Lung (tissue), 12 donors: ENCODE results near the gene GRIPAP1. TPM values are rescaled to one million over a fixed set of nuclear protein-coding genes. Genes with fewer than 3 reads are reported as not detected.
A peak's percentile ranks its signal among the peaks of the same experiment; 100 is the strongest.

Experiments
- ATAC-seq: fragments of 200-7000 bp; cut with Tn5 transposase; one replicate; pipeline ENCODE4 v1.9.1; 2020; ENCODE audit warnings: moderate number of reproducible peaks; ENCODE audit not compliant: insufficient read depth, low FRiP score
- DNase-seq, 3 donors: peaks; one replicate each; pipeline ENCODE4 v3.0.0-alpha.2; 2013 to 2017
- H3K27ac ChIP-seq, 2 donors: one replicate each; pipeline ENCODE4 v1.5.1; 2013; ENCODE audit warnings: mild to moderate bottlenecking in 2 of 2, moderate library complexity in 2 of 2, control low read depth in 1 of 2, inconsistent platforms in 1 of 2, low read depth in 1 of 2, low read length in 1 of 2
- H3K27me3 ChIP-seq, 3 donors: one replicate each; pipeline ENCODE4 v1.5.1; 2013; ENCODE audit warnings: low read length in 2 of 3; ENCODE audit not compliant: control insufficient read depth in 3 of 3, insufficient read depth in 3 of 3
- H3K36me3 ChIP-seq, 4 donors: one replicate each; pipeline ENCODE4 v1.5.1; 2013; ENCODE audit warnings: low read length in 4 of 4, mild to moderate bottlenecking in 1 of 4, moderate library complexity in 1 of 4; ENCODE audit not compliant: control insufficient read depth in 4 of 4, insufficient read depth in 4 of 4
- H3K4me1 ChIP-seq, 5 donors: one replicate each; pipeline ENCODE4 v1.5.1; 2013; ENCODE audit warnings: low read length in 5 of 5, mild to moderate bottlenecking in 2 of 5, moderate library complexity in 1 of 5; ENCODE audit not compliant: control insufficient read depth in 5 of 5, insufficient read depth in 5 of 5
- H3K4me3 ChIP-seq: one replicate; pipeline ENCODE4 v1.5.1; 2013; ENCODE audit warnings: mild to moderate bottlenecking, control low read depth, moderate library complexity
- H3K9ac ChIP-seq, 2 donors: one replicate each; pipeline ENCODE4 v1.5.1; 2013; ENCODE audit warnings: low read length in 2 of 2, control low read depth in 1 of 2; ENCODE audit not compliant: insufficient read depth in 1 of 2
- H3K9me3 ChIP-seq, 4 donors: one replicate each; pipeline ENCODE4 v1.5.1; 2013; ENCODE audit warnings: low read length in 3 of 4, mild to moderate bottlenecking in 1 of 4, moderate library complexity in 1 of 4; ENCODE audit not compliant: control insufficient read depth in 4 of 4, insufficient read depth in 3 of 4
- WGBS, 2 donors: extraction: QIAGEN DNeasy Blood & Tissue Kit; methylation state at CpG; one replicate each; pipeline ENCODE4 v1.1.7; 2013; 5-methylcytosine and 5-hydroxymethylcytosine counted together
- polyA plus RNA-seq, 2 donors: library from polyadenylated mRNA; stranded (reverse); fragments of 200-250 nt; gene quantifications; one replicate each; pipeline ENCODE4 v1.2.1, GENCODE V29; 2013
- total RNA-seq, 2 donors: library from RNA; depleted of rRNA in 1 of 2; stranded (reverse); fragments of >200 nt in 1 of 2; gene quantifications; one replicate each; pipeline ENCODE4 v1.2.1, GENCODE V29; 2014 to 2021
- TF ChIP-seq, protein P1 (sequence below): IDR thresholded peaks from 2 replicates; pipeline ENCODE4 v1.5.1; 2012; ENCODE audit warnings: mild to moderate bottlenecking; ENCODE audit errors: control extremely low read depth, extremely low read depth
- donor health status: control.
- donor health status: control.
- donor health status: Bipolar disorder and iron deficiency.
- donor health status: healthy.
- donor health status: DM: yes; HTN: yes; CAD: no.

Gene GRIPAP1
- total and polyA plus RNA-seq, 4 donors = 29.2 to 48.9 (median 34.2) TPM

DNA sequence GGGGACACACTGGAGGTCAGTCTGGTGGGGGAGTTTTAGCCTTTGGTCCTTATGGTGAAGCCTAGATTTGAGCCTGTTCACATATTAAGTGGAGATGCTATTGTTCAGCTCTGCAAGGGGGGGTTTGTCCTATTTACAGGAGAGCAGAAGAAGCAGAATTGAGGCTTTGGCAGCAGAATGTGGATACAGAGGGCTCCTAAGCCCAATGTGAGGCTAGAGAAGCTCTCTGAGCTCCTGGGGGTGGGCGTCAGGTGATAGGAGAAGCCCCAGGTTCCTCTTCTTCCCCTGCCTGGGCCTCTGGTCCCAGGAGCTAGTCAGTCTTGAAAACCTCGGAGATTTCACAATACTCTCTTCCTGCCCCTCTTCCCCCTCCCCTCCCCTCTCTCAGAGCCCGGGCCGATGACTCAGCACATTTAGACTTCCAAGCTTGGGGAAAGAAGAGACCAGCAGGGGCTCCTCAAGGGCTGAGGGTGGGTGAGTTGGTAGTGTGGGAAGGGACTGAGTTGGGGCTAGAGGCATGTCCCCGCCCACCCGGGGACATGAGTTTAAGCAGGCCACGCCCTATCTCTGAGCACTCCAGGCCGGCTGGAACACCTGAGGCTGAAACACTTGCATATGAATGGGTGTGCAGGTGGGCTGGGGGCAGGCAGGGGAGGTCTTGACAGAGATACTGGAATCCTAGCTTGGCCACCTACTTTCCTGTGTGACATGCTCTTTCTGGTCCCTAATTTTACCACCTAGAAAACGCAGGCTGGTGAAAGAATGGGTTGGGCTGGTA, 37.7 kb upstream of the GRIPAP1 start:
- H3K27me3 ChIP-seq = no peaks in the 10 kb centered on the region
- peaks cover 0 to 27% (median 7%) of the 10 kb centered on the region in 5 donors for H3K4me1 ChIP-seq
- ATAC-seq (peak; percentile 8), DNase-seq (peak; percentile 91 to 95 (median 94))
- WGBS, 2 donors = 8 to 22% methylated on average over 6 to 9 of the region's 9 CpGs
- H3K9ac ChIP-seq = peak overlapping the region in 1 of 2 donors; percentile 89
- peak overlapping the region; percentile 73 to 76 for H3K27ac ChIP-seq
- H3K4me3 ChIP-seq = no peak overlapping the region
- peaks cover 0 to 4% (median 0%) of the 10 kb centered on the region in 4 donors for H3K9me3 ChIP-seq
- peaks cover 7 to 20% (median 15%) of the 10 kb centered on the region in 4 donors for H3K36me3 ChIP-seq
- TF ChIP-seq, protein P1, sequence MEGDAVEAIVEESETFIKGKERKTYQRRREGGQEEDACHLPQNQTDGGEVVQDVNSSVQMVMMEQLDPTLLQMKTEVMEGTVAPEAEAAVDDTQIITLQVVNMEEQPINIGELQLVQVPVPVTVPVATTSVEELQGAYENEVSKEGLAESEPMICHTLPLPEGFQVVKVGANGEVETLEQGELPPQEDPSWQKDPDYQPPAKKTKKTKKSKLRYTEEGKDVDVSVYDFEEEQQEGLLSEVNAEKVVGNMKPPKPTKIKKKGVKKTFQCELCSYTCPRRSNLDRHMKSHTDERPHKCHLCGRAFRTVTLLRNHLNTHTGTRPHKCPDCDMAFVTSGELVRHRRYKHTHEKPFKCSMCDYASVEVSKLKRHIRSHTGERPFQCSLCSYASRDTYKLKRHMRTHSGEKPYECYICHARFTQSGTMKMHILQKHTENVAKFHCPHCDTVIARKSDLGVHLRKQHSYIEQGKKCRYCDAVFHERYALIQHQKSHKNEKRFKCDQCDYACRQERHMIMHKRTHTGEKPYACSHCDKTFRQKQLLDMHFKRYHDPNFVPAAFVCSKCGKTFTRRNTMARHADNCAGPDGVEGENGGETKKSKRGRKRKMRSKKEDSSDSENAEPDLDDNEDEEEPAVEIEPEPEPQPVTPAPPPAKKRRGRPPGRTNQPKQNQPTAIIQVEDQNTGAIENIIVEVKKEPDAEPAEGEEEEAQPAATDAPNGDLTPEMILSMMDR = no peak

DNA sequence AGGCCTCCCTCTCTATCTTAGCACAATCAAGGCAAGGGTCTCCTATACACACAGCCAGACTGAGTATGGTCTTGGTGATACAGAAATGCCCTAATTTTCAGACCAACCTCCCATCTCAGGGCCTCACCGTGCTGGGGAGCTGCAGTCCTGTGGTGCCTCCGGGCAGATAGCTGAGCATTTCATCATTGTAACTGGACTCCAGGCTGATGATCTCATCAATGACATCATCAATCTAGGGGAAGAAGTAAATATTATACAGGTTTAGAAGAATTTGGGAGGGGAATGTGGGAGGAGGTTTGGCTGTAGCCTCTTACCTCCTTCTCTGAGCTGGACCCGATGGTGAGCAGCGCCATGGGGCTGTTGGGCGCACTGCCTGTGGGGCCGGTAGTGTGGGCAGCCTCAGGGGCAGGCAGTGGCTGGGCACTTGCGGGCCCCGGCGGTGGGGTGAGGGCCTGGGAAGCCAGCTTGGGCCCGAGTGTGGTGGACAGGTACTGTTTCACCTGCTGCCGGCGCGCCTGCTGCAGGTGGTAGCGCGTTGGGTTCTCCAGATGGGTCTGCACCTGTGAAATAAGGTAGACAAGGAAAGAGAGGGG, 35.9 kb upstream of the GRIPAP1 start:
- ATAC-seq (no peak), DNase-seq (no peak)
- Histone ChIP-seq H3K27me3 (no peaks in the 10 kb centered on the region), H3K36me3 (peaks cover 20 to 32% (median 24%) of the 10 kb centered on the region in 4 donors), H3K9ac (no peak overlapping the region), H3K4me1 (peaks cover 0 to 27% (median 7%) of the 10 kb centered on the region in 5 donors), H3K9me3 (peaks cover 0 to 3% (median 0%) of the 10 kb centered on the region in 4 donors), H3K4me3 (no peak overlapping the region), H3K27ac (no peak overlapping the region)
- TF ChIP-seq, protein P1 = no peak
- 93 to 97% methylated on average over 10 to 15 of the region's 15 CpGs for WGBS, 2 donors

DNA sequence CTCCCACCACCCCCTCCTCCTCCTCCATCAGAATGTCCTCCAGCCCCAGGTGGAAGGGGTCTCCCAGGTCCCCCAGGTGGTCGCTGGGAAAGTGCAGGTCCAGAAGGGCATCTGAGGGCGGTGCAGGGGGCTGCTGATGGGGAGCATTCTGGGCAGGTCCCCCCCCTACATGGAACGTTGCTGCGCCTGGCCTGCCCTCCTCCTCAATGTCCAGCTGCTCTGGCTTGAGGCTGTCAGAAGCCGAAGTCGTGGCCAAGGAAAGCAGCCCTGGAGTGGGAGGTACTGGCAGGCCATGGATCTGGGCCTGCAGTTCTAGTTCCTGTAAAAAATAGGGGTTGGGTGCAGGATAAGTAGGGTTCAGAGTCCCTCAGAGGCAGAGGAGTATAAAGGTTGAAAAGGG, 28.2 kb upstream of the GRIPAP1 start:
- H3K4me3 ChIP-seq = no peak overlapping the region
- TF ChIP-seq, protein P1 = no peak
- no peak overlapping the region for H3K9ac ChIP-seq
- ATAC-seq = no peak
- DNase-seq = no peak
- no peak overlapping the region for H3K27ac ChIP-seq
- H3K27me3 ChIP-seq = no peaks in the 10 kb centered on the region
- peaks cover 0 to 3% (median 0%) of the 10 kb centered on the region in 4 donors for H3K9me3 ChIP-seq
- WGBS, 2 donors = 76 to 88% methylated on average over 6 of the region's 6 CpGs
- H3K4me1 ChIP-seq = no peaks in the 10 kb centered on the region
- peaks cover 6 to 31% (median 17%) of the 10 kb centered on the region in 4 donors for H3K36me3 ChIP-seq
